GM21381 (cell line): ENCODE measurements around the gene BCAN.
A peak's percentile ranks its signal among the peaks of the same experiment; 100 is the strongest.
"Not testable (repeated sequence)": the region's sequence is repeated elsewhere in the genome, so short reads cannot be mapped to it uniquely, and the experiment has no call there.

ENCODE experiments used
- ATAC-seq: cut with Tn5 transposase; IDR thresholded peaks from one replicate; pipeline ENCODE4 v1.9.1; 2021; ENCODE audit warnings: mild to moderate bottlenecking, moderate library complexity; ENCODE audit not compliant: unreplicated experiment

BCAN gene

GRCh38 chr1:156641761-156642264, at the start of gene BCAN:
Gene BCAN (plus strand): TSS chr1:156642117. CDS start chr1:156646055, 3,938 bp downstream.
- no peak for ATAC-seq

- ATAC-seq = no peak
These were observed 49.6 kb upstream of the BCAN start for GRCh38 chr1:156592158-156592909.

GRCh38 chr1:156592910-156593660, 48.8 kb upstream of the BCAN start:
- ATAC-seq = no peak

- no peak for ATAC-seq
These were observed 48.3 kb upstream of the BCAN start for GRCh38 chr1:156593661-156593989.

GRCh38 chr1:156594190-156594589, 47.7 kb upstream of the BCAN start:
- no peak for ATAC-seq

GRCh38 chr1:156595016-156595415, 46.9 kb upstream of the BCAN start:
- no peak for ATAC-seq

GRCh38 chr1:156596426-156596825, 45.5 kb upstream of the BCAN start:
- ATAC-seq = no peak

- ATAC-seq = no peak
These were observed 43.8 kb upstream of the BCAN start for GRCh38 chr1:156598125-156598524.

GRCh38 chr1:156598731-156599432, 43.0 kb upstream of the BCAN start:
- no peak for ATAC-seq

GRCh38 chr1:156599811-156600210, 42.1 kb upstream of the BCAN start:
- no peak for ATAC-seq

- no peak for ATAC-seq
These were observed 41.2 kb upstream of the BCAN start for GRCh38 chr1:156600733-156601121.

- peak; percentile 67 for ATAC-seq
These were observed 40.6 kb upstream of the BCAN start, which contains the start of gene GPATCH4 for GRCh38 chr1:156601122-156601830. Gene GPATCH4 (minus strand): TSS chr1:156601479.

GRCh38 chr1:156601892-156602291, 40.0 kb upstream of the BCAN start:
- ATAC-seq = peak; percentile 13

GRCh38 chr1:156602557-156602993, 39.3 kb upstream of the BCAN start:
- no peak for ATAC-seq

- not testable (repeated sequence) for ATAC-seq
These were observed 34.6 kb upstream of the BCAN start for GRCh38 chr1:156607344-156607743.

- no peak for ATAC-seq
These were observed 33.8 kb upstream of the BCAN start for GRCh38 chr1:156608036-156608674.

- no peak for ATAC-seq
These were observed 32.9 kb upstream of the BCAN start for GRCh38 chr1:156608981-156609380.

GRCh38 chr1:156610072-156610471, 31.8 kb upstream of the BCAN start:
- not testable (repeated sequence) for ATAC-seq

GRCh38 chr1:156612666-156613065, 29.3 kb upstream of the BCAN start:
- no peak for ATAC-seq

GRCh38 chr1:156615946-156616345, 26.0 kb upstream of the BCAN start:
- no peak for ATAC-seq
